Mononuclear cell (primary cell): ENCODE results near the gene RPRM. TPM values are rescaled to one million over a fixed set of nuclear protein-coding genes. Genes with fewer than 3 reads are reported as not detected.
"Not testable (repeated sequence)": the region's sequence is repeated elsewhere in the genome, so short reads cannot be mapped to it uniquely, and the experiment has no call there.

Source experiments
- H3K27me3 ChIP-seq: 2 replicates; pipeline ENCODE4 v1.6.0; 2011; ENCODE audit warnings: low read length, control low read depth; ENCODE audit not compliant: insufficient read depth
- H3K4me1 ChIP-seq: 2 replicates; pipeline ENCODE4 v1.5.1; 2011; ENCODE audit warnings: mild to moderate bottlenecking, low read length, control low read depth; ENCODE audit not compliant: insufficient read depth
- H3K4me3 ChIP-seq: 2 replicates; pipeline ENCODE4 v1.5.1; 2011; ENCODE audit warnings: mild to moderate bottlenecking, low read length, moderate library complexity
- H3K9me3 ChIP-seq: 2 replicates; pipeline ENCODE4 v1.5.1; 2011; ENCODE audit warnings: low read depth, mild to moderate bottlenecking, control low read depth, low read length
- total RNA-seq: library from RNA; depleted of rRNA; stranded (reverse); fragments of >200 nt; gene quantifications from one replicate; pipeline ENCODE4 v1.2.3, GENCODE V29; 2012

RPRM gene
- total RNA-seq, 1 donor = 0.10 TPM

DNA sequence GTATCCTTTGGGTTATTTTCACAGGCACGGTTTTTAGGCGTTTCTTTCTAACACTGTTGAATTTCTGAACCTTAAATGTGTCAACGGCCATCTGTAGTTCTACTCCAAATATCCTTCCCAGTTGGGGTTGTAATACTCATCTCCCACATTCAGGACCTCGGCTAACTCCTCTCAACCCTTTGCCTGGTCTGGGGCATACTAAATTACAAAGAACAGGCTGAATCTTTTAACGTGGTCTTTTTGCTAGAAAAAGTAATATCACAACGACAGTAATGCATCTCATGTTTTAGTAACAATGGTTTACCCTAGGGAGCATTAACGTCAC, 2.1 kb downstream of the RPRM start:
- Histone ChIP-seq H3K4me1 (peaks cover 21% of the 10 kb centered on the region), H3K4me3 (no peak overlapping the region), H3K27me3 (peaks cover 59% of the 10 kb centered on the region), H3K9me3 (no peaks in the 10 kb centered on the region)

DNA sequence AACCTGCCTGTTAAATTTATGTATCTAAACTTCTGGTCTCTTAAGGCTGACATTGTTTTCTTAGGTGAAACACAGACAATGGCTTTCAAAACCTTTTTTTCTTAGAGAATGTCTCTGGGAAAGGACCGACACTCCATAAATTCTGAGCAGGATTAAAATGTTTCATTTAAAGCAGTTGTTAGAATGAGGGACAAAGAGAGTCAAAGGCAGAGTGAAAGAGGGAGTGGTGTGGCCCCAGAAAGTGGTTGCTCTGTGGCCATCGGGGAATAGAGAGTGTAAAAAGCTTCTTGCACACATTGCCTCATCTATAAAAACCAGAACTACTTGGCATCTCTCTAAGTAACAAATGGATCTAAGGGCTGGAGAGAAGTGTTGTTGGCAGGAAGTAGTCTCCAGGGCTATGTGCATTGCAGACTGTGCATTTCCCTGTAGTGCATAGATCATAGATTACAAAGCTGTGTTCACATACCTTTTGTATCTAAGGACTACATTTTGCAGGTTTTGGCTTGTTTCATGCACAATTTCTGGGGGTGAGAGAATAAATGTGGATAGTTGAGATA, 3.6 kb downstream of the RPRM start:
- peaks cover 57% of the 10 kb centered on the region for H3K27me3 ChIP-seq
- H3K4me1 ChIP-seq = peaks cover 21% of the 10 kb centered on the region
- no peaks in the 10 kb centered on the region for H3K9me3 ChIP-seq
- no peak overlapping the region for H3K4me3 ChIP-seq

DNA sequence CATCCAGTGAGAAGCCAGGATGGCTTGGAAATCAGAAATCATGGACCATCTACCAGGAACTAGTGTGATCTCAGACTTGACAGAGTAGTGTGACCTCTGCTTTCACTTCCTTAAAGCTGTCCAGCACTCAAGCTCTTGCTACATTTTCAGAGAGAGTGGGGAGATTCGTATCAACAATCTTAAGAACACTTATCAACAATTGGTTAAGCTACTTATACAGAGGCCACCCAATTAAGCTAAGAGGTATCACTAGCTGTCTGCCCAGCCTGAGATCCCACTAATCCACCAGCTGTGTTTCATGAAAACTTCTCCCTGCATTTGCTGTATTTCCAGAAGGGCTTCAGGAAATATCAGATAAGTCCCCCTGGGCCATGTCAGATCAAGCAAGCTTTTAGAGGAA, 4.2 kb downstream of the RPRM start:
- Histone ChIP-seq H3K4me1 (peaks cover 20% of the 10 kb centered on the region), H3K4me3 (no peak overlapping the region), H3K9me3 (no peaks in the 10 kb centered on the region), H3K27me3 (peaks cover 52% of the 10 kb centered on the region)

DNA sequence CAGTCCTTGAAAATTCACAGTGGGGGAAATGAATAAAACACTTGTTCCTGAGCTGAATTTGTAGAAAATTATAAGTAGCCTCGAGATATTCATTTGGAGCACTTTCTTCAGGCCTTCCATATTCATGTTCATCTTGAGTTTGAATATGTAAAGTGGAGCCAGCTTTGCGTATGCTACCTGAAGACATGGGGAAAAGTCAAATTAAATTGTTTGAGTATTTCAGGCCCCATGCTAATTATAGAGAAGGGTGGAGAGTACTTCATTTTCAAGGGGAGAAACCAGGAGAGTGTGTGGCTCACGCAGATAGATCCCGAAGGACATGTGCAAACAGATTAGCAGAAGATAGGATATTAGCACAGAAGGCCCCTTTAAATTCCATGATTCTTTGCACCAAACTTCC, 7.7 kb downstream of the RPRM start:
- Histone ChIP-seq H3K4me3 (no peak overlapping the region), H3K9me3 (no peaks in the 10 kb centered on the region), H3K4me1 (no peaks in the 10 kb centered on the region), H3K27me3 (peaks cover 18% of the 10 kb centered on the region)

DNA sequence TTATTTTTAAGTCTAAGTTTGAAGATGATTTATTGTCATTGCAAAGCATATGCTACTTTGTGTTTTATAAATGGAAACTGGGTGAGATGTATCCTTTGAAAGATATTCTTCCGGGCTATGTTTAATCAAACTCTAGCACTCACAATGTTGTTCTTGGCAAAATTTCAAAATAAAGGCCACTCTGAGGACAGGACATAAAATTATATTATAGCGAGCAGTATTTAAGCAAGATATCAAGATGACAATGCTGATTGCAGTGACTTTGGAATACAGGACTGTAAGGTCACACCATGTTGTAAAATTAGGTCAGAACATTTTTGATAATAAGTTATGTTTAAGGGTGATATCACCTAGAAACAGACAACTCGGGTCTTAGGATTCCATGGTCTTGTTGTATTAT, 14.2 kb downstream of the RPRM start:
- H3K27me3 ChIP-seq = no peaks in the 10 kb centered on the region
- H3K9me3 ChIP-seq = no peaks in the 10 kb centered on the region
- no peak overlapping the region for H3K4me3 ChIP-seq
- no peaks in the 10 kb centered on the region for H3K4me1 ChIP-seq

DNA sequence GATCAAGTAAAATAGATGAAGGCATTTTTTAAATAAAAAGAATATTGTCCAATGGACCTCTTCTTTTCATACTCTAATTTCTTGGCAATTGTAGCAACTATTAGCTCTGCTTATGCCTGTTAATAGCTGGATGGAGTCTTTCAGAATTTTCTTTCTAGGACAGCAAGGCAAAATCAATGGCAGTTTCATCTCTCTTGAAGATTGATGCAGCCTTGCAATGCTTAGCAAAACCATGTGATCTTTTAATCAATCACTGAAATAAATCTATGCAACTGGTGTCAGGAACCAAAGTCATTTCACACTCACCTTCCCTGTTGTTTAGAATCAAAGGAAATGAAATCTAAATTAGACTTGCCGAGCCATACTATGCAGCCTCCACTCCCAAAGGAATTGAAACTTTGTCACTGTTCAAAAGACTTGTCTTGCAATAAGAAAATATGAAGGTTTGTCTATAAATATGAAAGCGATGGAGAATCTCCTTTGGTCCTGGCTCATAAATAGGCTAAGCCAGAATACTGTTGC, 16.2 kb downstream of the RPRM start:
- no peaks in the 10 kb centered on the region for H3K9me3 ChIP-seq
- no peak overlapping the region for H3K4me3 ChIP-seq
- H3K27me3 ChIP-seq = no peaks in the 10 kb centered on the region
- no peaks in the 10 kb centered on the region for H3K4me1 ChIP-seq

DNA sequence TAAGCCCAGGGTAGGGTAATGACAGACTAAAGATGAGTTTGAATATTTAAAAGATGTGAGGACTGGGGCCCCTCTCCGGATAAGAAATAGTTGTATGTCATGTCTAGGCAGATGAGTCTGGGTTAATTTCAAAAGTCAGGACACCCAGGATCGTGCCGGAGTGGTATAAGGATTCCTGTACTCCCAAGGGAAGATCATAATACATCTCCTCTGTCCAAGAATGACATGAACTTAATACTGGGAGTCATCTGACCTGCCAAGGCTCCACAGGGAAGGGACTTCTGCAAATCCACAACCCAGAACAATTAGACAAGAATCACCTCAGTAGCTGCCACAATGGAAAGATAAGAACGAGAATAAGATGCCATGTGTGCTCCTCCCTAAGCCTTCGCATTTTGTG, 17.1 kb downstream of the RPRM start:
- no peaks in the 10 kb centered on the region for H3K9me3 ChIP-seq
- no peaks in the 10 kb centered on the region for H3K4me1 ChIP-seq
- H3K27me3 ChIP-seq = no peaks in the 10 kb centered on the region
- H3K4me3 ChIP-seq = no peak overlapping the region

DNA sequence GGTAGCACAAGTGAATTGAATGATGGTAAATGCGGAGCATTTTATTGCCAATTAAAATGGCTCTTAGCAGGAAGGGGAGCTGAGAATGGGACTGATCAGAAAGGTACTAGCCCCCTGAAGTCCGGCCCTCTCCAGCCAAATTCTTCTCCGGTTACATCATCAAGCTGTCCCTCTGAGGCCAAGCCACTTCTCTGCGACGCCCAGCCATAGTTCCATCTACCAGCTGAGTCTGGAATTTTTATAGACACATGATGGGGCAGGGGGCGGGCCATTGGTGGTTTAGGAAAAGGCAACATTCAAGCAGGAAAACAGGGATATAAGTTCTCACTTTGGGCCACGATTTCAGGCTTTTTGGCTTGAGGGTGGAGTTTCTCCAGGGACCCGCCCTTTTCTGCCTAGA, 22.7 kb downstream of the RPRM start:
- Histone ChIP-seq H3K4me1 (no peaks in the 10 kb centered on the region), H3K27me3 (no peaks in the 10 kb centered on the region), H3K4me3 (no peak overlapping the region), H3K9me3 (no peaks in the 10 kb centered on the region)

DNA sequence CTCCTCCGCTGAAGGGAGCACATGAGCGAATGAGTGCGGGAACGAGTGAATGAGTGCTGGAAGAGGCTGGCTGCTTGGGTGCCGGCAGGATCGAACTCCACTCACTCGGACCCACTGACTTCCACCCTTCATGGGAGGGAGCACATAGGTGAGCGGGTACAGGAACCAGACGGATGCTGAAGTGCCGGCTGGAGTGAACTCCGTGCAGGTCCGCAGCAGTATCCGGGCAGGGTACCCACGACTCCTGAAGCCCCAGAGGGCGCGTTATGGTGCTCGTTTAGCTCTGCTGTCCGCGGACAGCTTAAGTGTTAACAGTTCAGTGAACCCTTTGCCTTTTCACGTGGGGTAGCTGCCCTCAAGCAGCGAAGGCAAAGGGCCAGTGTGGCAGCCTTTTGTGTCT, 23.2 kb downstream of the RPRM start:
- Histone ChIP-seq H3K4me3 (no peak overlapping the region), H3K4me1 (no peaks in the 10 kb centered on the region), H3K9me3 (no peaks in the 10 kb centered on the region)

DNA sequence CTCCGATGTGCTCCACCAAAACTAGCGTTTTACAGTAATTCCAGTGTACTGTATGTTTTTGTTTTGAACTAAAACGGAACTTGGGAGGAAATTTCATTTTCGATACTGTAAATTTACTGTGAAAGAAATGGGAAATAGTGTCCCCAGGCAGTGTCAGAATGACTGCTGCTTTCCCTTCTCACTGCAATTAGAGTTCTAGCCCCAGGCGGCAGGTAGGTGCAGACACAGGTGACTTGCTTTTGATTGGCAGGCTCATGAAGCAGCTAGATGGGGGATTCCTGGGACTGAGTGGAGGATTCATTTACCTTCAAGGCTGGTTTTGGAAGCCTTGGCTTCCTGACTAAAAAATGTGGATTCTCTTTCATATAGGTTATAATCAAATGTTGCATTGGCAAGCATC, 27.0 kb downstream of the RPRM start:
- H3K9me3 ChIP-seq = no peaks in the 10 kb centered on the region
- no peaks in the 10 kb centered on the region for H3K4me1 ChIP-seq
- no peaks in the 10 kb centered on the region for H3K27me3 ChIP-seq
- H3K4me3 ChIP-seq = no peak overlapping the region

More for the DNA sequence above, 23.2 kb downstream of the RPRM start:
- H3K27me3 ChIP-seq = no peaks in the 10 kb centered on the region

DNA sequence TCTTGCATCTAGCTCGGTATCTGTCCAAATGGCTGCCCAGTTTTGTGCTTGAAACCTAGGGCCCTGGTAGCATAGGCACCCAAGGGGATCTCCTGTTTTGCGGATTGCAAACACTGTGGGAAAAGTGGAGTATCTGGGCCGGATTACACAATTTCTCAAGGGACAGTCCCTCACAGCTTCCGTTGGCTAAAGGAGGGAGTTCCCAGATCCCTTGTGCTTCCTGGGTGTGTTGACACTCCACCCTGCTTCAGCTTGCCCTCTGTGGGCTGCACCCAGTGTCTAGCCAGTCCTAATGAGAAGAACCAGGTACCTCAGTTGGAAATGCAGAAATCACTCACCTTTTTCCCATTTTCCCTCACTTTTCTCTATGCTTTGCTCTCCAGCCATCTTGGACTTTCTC, 35.5 kb downstream of the RPRM start:
- Histone ChIP-seq H3K27me3 (no peaks in the 10 kb centered on the region), H3K4me3 (no peak overlapping the region), H3K4me1 (no peaks in the 10 kb centered on the region), H3K9me3 (no peaks in the 10 kb centered on the region)

DNA sequence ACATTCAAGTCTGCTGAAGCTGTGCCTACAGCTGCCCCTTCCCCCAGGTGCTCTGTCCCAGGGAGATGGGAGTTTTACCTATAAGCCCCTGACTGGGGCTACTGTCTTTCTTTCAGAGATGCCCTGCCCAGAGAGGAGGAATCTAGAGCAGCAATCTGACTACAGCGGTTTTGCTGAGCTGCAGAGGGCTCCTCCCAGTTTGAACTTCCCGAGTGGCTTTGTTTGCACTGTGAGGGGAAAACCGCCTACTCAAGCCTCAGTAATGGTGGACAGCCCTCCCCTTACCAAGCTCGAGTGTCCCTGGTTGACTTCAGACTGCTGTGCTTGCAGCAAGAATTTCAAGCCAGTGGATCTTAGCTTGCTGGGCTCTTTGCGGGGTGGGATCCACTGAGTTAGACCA, 35.9 kb downstream of the RPRM start:
- H3K27me3 ChIP-seq, H3K9me3 ChIP-seq, H3K4me3 ChIP-seq, H3K4me1 ChIP-seq: not testable (repeated sequence)

DNA sequence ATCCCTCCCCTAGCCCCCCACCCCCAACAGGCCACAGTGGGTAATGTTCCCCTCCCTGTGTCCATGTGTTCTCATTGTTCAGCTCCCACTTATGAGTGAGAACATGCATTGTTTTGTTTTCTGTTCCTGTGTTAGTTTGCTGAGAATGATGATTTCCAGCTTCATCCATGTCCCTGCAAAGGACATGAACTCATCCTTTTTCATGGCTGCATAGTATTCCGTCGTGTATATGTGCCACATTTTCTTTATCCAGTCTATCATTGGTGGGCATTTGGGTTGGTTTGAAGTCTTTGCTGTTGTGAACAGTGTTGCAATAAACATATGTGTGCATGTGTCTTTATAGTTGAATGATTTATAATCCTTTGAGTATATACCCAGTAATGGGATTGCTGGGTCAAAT, 38.5 kb downstream of the RPRM start:
- H3K9me3 ChIP-seq, H3K27me3 ChIP-seq, H3K4me1 ChIP-seq, H3K4me3 ChIP-seq: not testable (repeated sequence)

DNA sequence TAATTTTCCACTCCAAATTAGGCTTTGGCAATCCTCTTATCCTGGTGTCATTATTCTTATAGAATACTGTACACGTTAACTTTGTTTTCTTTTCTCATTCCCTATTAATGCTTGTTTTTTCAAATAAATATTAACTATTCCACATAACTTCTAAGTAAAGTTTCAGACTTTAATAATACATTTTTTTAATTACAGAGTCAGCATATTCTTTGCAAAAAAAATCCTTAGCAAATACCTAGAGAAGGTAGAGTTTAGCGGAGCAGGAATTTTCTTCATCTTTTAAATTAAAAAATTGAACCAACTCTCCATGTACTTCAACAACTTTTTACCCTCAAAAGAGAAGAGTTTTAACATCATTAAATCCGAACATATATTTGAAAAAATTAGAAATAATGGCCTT, 45.2 kb downstream of the RPRM start:
- Histone ChIP-seq H3K9me3 (no peaks in the 10 kb centered on the region), H3K27me3 (no peaks in the 10 kb centered on the region), H3K4me3 (no peak overlapping the region), H3K4me1 (no peaks in the 10 kb centered on the region)

DNA sequence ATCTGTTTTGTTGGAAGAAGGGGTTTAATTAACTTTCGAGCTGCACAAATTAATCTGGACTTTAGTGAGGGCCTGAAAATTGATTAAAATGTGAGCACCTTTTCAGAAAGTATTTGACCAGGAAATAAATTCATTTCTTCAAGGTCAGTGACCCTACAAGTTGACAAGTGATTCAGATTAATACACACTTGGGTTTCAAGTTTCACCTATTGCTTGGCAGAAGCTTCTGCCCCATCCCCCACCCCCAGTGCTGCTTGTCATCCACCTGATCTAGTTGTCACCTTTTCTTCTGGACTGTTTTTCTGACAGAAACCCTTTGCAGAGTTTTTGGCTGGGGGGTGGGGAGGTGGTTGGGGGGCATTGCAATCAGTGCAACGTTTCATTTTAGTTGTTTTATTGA, 46.2 kb downstream of the RPRM start:
- Histone ChIP-seq H3K27me3 (no peaks in the 10 kb centered on the region), H3K4me3 (no peak overlapping the region), H3K9me3 (no peaks in the 10 kb centered on the region), H3K4me1 (no peaks in the 10 kb centered on the region)

DNA sequence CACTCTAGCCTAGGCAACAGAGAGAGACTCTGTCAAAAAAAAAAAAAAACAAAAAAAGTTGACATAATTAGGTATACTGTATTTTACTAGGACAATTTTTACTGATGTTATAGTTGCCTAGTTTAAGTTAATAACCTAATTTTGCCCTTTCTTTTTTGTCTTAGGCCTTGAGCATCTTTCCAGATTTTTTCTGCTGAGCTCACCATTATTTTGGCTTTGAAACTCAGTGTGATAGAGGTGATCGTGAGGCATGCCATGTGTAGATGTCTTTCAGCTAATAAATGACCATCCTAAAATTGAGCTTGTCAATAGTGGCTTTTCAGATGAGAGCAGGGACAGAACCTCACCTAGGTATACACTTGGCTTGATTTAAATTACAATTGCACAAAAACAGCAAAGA, 47.4 kb downstream of the RPRM start:
- no peak overlapping the region for H3K4me3 ChIP-seq
- H3K9me3 ChIP-seq = no peaks in the 10 kb centered on the region
- no peaks in the 10 kb centered on the region for H3K27me3 ChIP-seq
- H3K4me1 ChIP-seq = no peaks in the 10 kb centered on the region
